B cell (primary cell): Measurements from ENCODE around the gene TMCO1. TPM values are rescaled to one million over a fixed set of nuclear protein-coding genes. Genes with fewer than 3 reads are reported as not detected.

Experiments used
- ATAC-seq: fragments of 200-7000 bp; cut with Tn5 transposase; one replicate; pipeline ENCODE4 v1.10.0; 2021; ENCODE audit warnings: low read depth, mild to moderate bottlenecking, moderate number of reproducible peaks, moderate library complexity
- CTCF ChIA-PET: fragments of 350-600 bp; sonication (Branson Sonifier 250); formaldehyde crosslinking; loops from one replicate; lab custom pipeline; 2021; ENCODE audit warnings: antibody characterized with exemption, inconsistent platforms; lab: Charles Lee
- POLR2A ChIA-PET: fragments of 350-600 bp; sonication (Branson Sonifier 250); formaldehyde crosslinking; loops from one replicate; lab custom pipeline; 2021; ENCODE audit warnings: antibody characterized with exemption; lab: Charles Lee
- DNase-seq: peaks from one replicate; pipeline ENCODE4 v3.0.0; 2013
- H2AFZ ChIP-seq: 2 replicates; pipeline ENCODE4 v1.6.1; 2012; ENCODE audit warnings: mild to moderate bottlenecking, low read depth, low read length; ENCODE audit not compliant: insufficient read depth, poor library complexity, severe bottlenecking
- H3K27ac ChIP-seq, 2 donors: 1 replicate in 1 of 2; 2 replicates in 1 of 2; pipeline ENCODE4 v1.5.1; 2012 to 2013; ENCODE audit warnings: low read length in 2 of 2, mild to moderate bottlenecking in 2 of 2, moderate library complexity in 1 of 2
- H3K27me3 ChIP-seq, 4 experiments: fragments of 200-600 bp in 1 of 4; sonication (generic) in 1 of 4; replicated peaks in 1 of 4; 1 replicate in 2 of 4; 2 replicates in 2 of 4; pipeline versions ENCODE4 v1.6.1 to v1.7.0; 2013 to 2016; ENCODE audit warnings: low read length in 3 of 4, mild to moderate bottlenecking in 2 of 4, mixed read lengths in 1 of 4, moderate library complexity in 1 of 4; ENCODE audit not compliant: insufficient read depth in 4 of 4, control insufficient read depth in 3 of 4; ENCODE audit errors: control extremely low read depth in 1 of 4
- H3K36me3 ChIP-seq, 2 experiments: replicated peaks in 1 of 2; 1 replicate in 1 of 2; 2 replicates in 1 of 2; pipeline versions ENCODE4 v1.6.1 to v1.7.1; 2013; ENCODE audit warnings: low read length in 1 of 2; ENCODE audit not compliant: insufficient read depth in 2 of 2, control insufficient read depth in 1 of 2; ENCODE audit errors: control extremely low read depth in 1 of 2, extremely low read depth in 1 of 2
- H3K4me1 ChIP-seq, 2 donors: fragments of 200-600 bp in 1 of 2; sonication (generic) in 1 of 2; 1 replicate in 1 of 2; 2 replicates in 1 of 2; pipeline versions ENCODE4 v1.5.1 to v1.6.1; 2013 to 2017; ENCODE audit warnings: low read length in 2 of 2; ENCODE audit not compliant: control insufficient read depth in 2 of 2, insufficient read depth in 2 of 2
- H3K4me2 ChIP-seq: replicated peaks from 2 replicates; pipeline ENCODE3; 2012; ENCODE audit warnings: mild to moderate bottlenecking, low read depth, low read length; ENCODE audit not compliant: poor library complexity, severe bottlenecking
- H3K4me3 ChIP-seq, 5 experiments: fragments of 200-600 bp in 1 of 5; sonication (generic) in 1 of 5; 1 replicate in 3 of 5; 2 replicates in 2 of 5; pipeline versions ENCODE4 v1.5.1 to v1.7.0; 2011 to 2016; ENCODE audit warnings: low read length in 4 of 5, mild to moderate bottlenecking in 4 of 5, low read depth in 2 of 5, control low read depth in 1 of 5, moderate library complexity in 1 of 5; ENCODE audit not compliant: insufficient read depth in 1 of 5; ENCODE audit errors: control extremely low read depth in 1 of 5, extremely low read depth in 1 of 5
- H3K79me2 ChIP-seq: fragments of 200-600 bp; sonication (generic); one replicate; pipeline ENCODE4 v1.6.0; 2016; ENCODE audit warnings: low read length; ENCODE audit not compliant: control insufficient read depth, insufficient read depth
- H3K9ac ChIP-seq: fragments of 200-600 bp; sonication (generic); 2 replicates; pipeline ENCODE4 v1.6.1; 2017; ENCODE audit warnings: mild to moderate bottlenecking, low read length, moderate library complexity
- H3K9me3 ChIP-seq, 3 donors: one replicate each; pipeline versions ENCODE4 v1.6.1 to v1.7.1; 2013; ENCODE audit warnings: low read length in 2 of 3; ENCODE audit not compliant: control insufficient read depth in 2 of 3, insufficient read depth in 1 of 3; ENCODE audit errors: control extremely low read depth in 1 of 3
- H4K20me1 ChIP-seq: 2 replicates; pipeline ENCODE4 v1.6.0; 2012; ENCODE audit warnings: mild to moderate bottlenecking, low read length; ENCODE audit not compliant: insufficient read depth, control insufficient read depth, poor library complexity, severe bottlenecking
- H3K27ac Mint-ChIP-seq: one replicate; pipeline ENCODE4 v1.8.0; 2021; ENCODE audit warnings: mixed read lengths
- H3K27me3 Mint-ChIP-seq: one replicate; pipeline ENCODE4 v1.8.0; 2021; ENCODE audit warnings: mixed read lengths
- H3K4me1 Mint-ChIP-seq: one replicate; pipeline ENCODE4 v1.8.0; 2021; ENCODE audit warnings: mixed read lengths
- H3K4me3 Mint-ChIP-seq: one replicate; pipeline ENCODE4 v1.8.0; 2021; ENCODE audit warnings: mixed read lengths
- H3K9me3 Mint-ChIP-seq: one replicate; pipeline ENCODE4 v1.8.0; 2022; ENCODE audit warnings: mixed read lengths; ENCODE audit not compliant: insufficient read depth
- CTCF ChIP-seq: fragments of 200-600 bp; IDR thresholded peaks from one replicate; pipeline ENCODE4 v1.8.0; 2022; ENCODE audit warnings: antibody characterized with exemption, mild to moderate bottlenecking
- EZH2 ChIP-seq: IDR thresholded peaks from 2 replicates; pipeline ENCODE4 v1.6.1; 2012; ENCODE audit warnings: borderline replicate concordance, low read depth, mild to moderate bottlenecking, moderate library complexity, low read length; ENCODE audit not compliant: insufficient read depth, poor library complexity, severe bottlenecking
- WGBS: methylation state at CpG from one replicate; pipeline ENCODE4 v1.1.5; 2013; ENCODE audit warnings: missing lambda C conversion rate; ENCODE audit not compliant: insufficient coverage; 5-methylcytosine and 5-hydroxymethylcytosine counted together
- intact Hi-C: fragments of 100-400 bp; cut with micrococcal nuclease; formaldehyde crosslinking; loops from one replicate; pipeline ENCODE4 v1.10.0; 2022
- polyA plus RNA-seq: library from polyadenylated mRNA; depleted of rRNA; stranded (reverse); fragments of >200 nt; gene quantifications from 2 replicates; pipeline ENCODE4 v1.2.3, GENCODE V29; 2012
- total RNA-seq, 2 donors: library from RNA; stranded (reverse); fragments of 120-200 nt in 1 of 2; gene quantifications; 1 replicate in 1 of 2; 2 replicates in 1 of 2; pipeline versions ENCODE4 v1.2.3 to v1.2.4, GENCODE V29; 2013 to 2022

TMCO1 gene
- total and polyA plus RNA-seq, 2 donors (not counting 1 experiment from before 2014, with no cell fraction given) = 16.1 to 39.5 TPM

GRCh38 chr1:165712764-165713163 is 55.9 kb downstream of the TMCO1 start:
- intact Hi-C loops = no loop called here
- Histone ChIP-seq H2AFZ (no peak overlapping the region), H3K4me1 (no peaks in the 10 kb centered on the region), H3K79me2 (no peaks in the 10 kb centered on the region), H3K9ac (no peak overlapping the region), H3K9me3 (no peaks in the 10 kb centered on the region), H3K4me2 (no peak overlapping the region), H3K36me3 (no peaks in the 10 kb centered on the region), H4K20me1 (no peaks in the 10 kb centered on the region), H3K27ac (no peak overlapping the region), H3K27me3 (peaks cover 0 to 6% (median 2%) of the 10 kb centered on the region in 4 experiments), H3K4me3 (no peak overlapping the region)
- CTCF ChIA-PET = interaction anchor here (0.6 kb wide), 1 partner anchor 18 kb away, joined by 3 read pairs; no protein-coding TSS in a partner anchor
- no peaks in the 10 kb centered on the region for H3K9me3 Mint-ChIP-seq
- POLR2A ChIA-PET = no interaction called here
- TF ChIP-seq EZH2 = no peak
- no peak for TF ChIP-seq CTCF
- no peak overlapping the region for H3K4me3 Mint-ChIP-seq
- H3K4me1 Mint-ChIP-seq = no peaks in the 10 kb centered on the region
- DNase-seq (no peak), ATAC-seq (no peak)
- peaks cover 11% of the 10 kb centered on the region for H3K27me3 Mint-ChIP-seq
- no peak overlapping the region for H3K27ac Mint-ChIP-seq
- no CpG with 5 or more reads among the region's 5 CpGs for WGBS

- H3K4me1 ChIP-seq = no peaks in the 10 kb centered on the region
- peaks cover 0 to 9% (median 2%) of the 10 kb centered on the region in 4 experiments for H3K27me3 ChIP-seq
- no peaks in the 10 kb centered on the region for H3K9me3 ChIP-seq
- DNase-seq = no peak
- no peak overlapping the region for H3K27ac ChIP-seq
- ChIA-PET CTCF (no interaction called here), POLR2A (no interaction called here)
- 95% methylated on average over 9 of the region's 11 CpGs for WGBS
- no peak for ATAC-seq
- no peak overlapping the region for H3K4me2 ChIP-seq
- TF ChIP-seq EZH2 = no peak
- TF ChIP-seq CTCF = no peak
- Mint-ChIP-seq H3K4me3 (no peak overlapping the region), H3K9me3 (no peaks in the 10 kb centered on the region), H3K27me3 (peaks cover 9% of the 10 kb centered on the region), H3K27ac (no peak overlapping the region), H3K4me1 (no peaks in the 10 kb centered on the region)
- H3K36me3 ChIP-seq = no peaks in the 10 kb centered on the region
- H3K4me3 ChIP-seq = no peak overlapping the region
- H3K9ac ChIP-seq = no peak overlapping the region
- no peaks in the 10 kb centered on the region for H3K79me2 ChIP-seq
- no peaks in the 10 kb centered on the region for H4K20me1 ChIP-seq
- intact Hi-C loops = no loop called here
- H2AFZ ChIP-seq = no peak overlapping the region
These were observed 60.5 kb downstream of the TMCO1 start for GRCh38 chr1:165707984-165708706.
